Pancreas (tissue), 10 donors: ENCODE data around the gene VAMP3. TPM values are rescaled to one million over a fixed set of nuclear protein-coding genes. Genes with fewer than 3 reads are reported as not detected.

ENCODE experiments used
- ATAC-seq, 4 donors: fragments of 200-7000 bp; cut with Tn5 transposase; one replicate each; pipeline versions ENCODE4 v1.8.0 to v1.9.1; 2020; ENCODE audit warnings: mild to moderate bottlenecking in 4 of 4, moderate library complexity in 4 of 4
- DNase-seq, 6 donors: peaks; one replicate each; pipeline ENCODE4 v3.0.0-alpha.2; 2020
- FAIRE-seq: peaks from 2 replicates; lab custom pipeline; 2012; peaks lifted over from hg19 to GRCh38; lab: Jason Lieb, UNC
- H3K27ac ChIP-seq, 4 donors: fragments of 200-600 bp; sonication (generic); 1 replicate in 3 of 4; 2 replicates in 1 of 4; pipeline versions ENCODE4 v1.5.0 to v1.8.0; 2020
- H3K27me3 ChIP-seq, 4 donors: fragments of 200-600 bp; one replicate each; pipeline ENCODE4 v1.8.0; 2021
- H3K36me3 ChIP-seq, 3 donors: fragments of 200-600 bp; sonication (generic) in 1 of 3; one replicate each; pipeline versions ENCODE4 v1.5.0 to v1.8.0; 2020 to 2021
- H3K4me1 ChIP-seq, 3 donors: fragments of 200-600 bp; one replicate each; pipeline ENCODE4 v1.8.0; 2021
- H3K4me3 ChIP-seq, 4 donors: fragments of 200-600 bp; sonication (generic) in 2 of 4; one replicate each; pipeline versions ENCODE4 v1.5.0 to v1.8.0; 2020 to 2021
- H3K9me3 ChIP-seq, 4 donors: fragments of 200-600 bp; one replicate each; pipeline ENCODE4 v1.8.0; 2021
- CTCF ChIP-seq, 4 donors: fragments of 200-600 bp; sonication (generic) in 3 of 4; IDR thresholded peaks; one replicate each; pipeline versions ENCODE4 v1.5.0 to v1.8.0; 2021; ENCODE audit warnings: antibody characterized with exemption in 4 of 4
- WGBS, 2 donors: extraction: QIAGEN DNeasy Blood & Tissue Kit; methylation state at CpG; one replicate each; pipeline ENCODE4 v1.1.7; 2013; 5-methylcytosine and 5-hydroxymethylcytosine counted together
- intact Hi-C, 3 donors: fragments of 100-400 bp; cut with DNase I; formaldehyde crosslinking; loops; one replicate each; pipeline versions ENCODE4 v1.11.1 to v1.14.2; 2022
- polyA plus RNA-seq, 2 donors: library from polyadenylated mRNA; stranded (reverse); fragments of 200-250 nt; gene quantifications; one replicate each; pipeline ENCODE4 v1.2.3, GENCODE V29; 2013
- total RNA-seq, 6 donors: library from RNA; stranded (reverse); fragmentation: NEBNext Ultra II Directional in 4 of 6; extraction: Animal tissue kit (Norgen Biotek cat#: 25700) in 4 of 6; gene quantifications; one replicate each; pipeline versions ENCODE4 v1.2.1 to v1.2.4, GENCODE V29; 2021 to 2023
- donor health status: healthy with polysubstance abuse.
- donor health status: DM: no; HTN: no; CAD: no; lungs with moderate emphysema.
- donor health status: DM: no; HTN: no; CAD: no.
- donor health status: control.
- donor health status: control.
- donor health status: Bipolar disorder and iron deficiency.
- donor health status: DM: yes; HTN: yes; CAD: no.
- donor health status: DM: no; HTN: no; CAD: no.
- donor health status: DM: no; HTN: no; CAD: no.
- donor health status: DM: yes; HTN: yes; CAD: no.

VAMP3 gene
- total and polyA plus RNA-seq, 8 donors: 11.7 to 39.1 (median 22.0) TPM

GRCh38 chr1:7743346-7743745 lies 27.8 kb upstream of the VAMP3 start:
- no peaks in the 10 kb centered on the region for H3K9me3 ChIP-seq
- DNase-seq (no peak), ATAC-seq (no peak), FAIRE-seq (no peak)
- no peaks in the 10 kb centered on the region for H3K4me1 ChIP-seq
- no peak overlapping the region for H3K27ac ChIP-seq
- intact Hi-C loops: no loop called here
- H3K36me3 ChIP-seq: no peaks in the 10 kb centered on the region
- no peak overlapping the region for H3K4me3 ChIP-seq
- H3K27me3 ChIP-seq: no peaks in the 10 kb centered on the region
- 84% methylated on average over 6 of the region's 6 CpGs for WGBS, 2 donors
- TF ChIP-seq CTCF (IDR thresholded peaks at IDR 0.05): no peak

- H3K27ac ChIP-seq: no peak overlapping the region
- ATAC-seq (no peak), DNase-seq (no peak), FAIRE-seq (no peak)
- no peak overlapping the region for H3K4me3 ChIP-seq
- no peaks in the 10 kb centered on the region for H3K36me3 ChIP-seq
- intact Hi-C loops: no loop called here
- H3K4me1 ChIP-seq: no peaks in the 10 kb centered on the region
- no peaks in the 10 kb centered on the region for H3K27me3 ChIP-seq
- TF ChIP-seq CTCF (IDR thresholded peaks at IDR 0.05): no peak
- 85 to 87% methylated on average over 9 of the region's 9 CpGs for WGBS, 2 donors
- no peaks in the 10 kb centered on the region for H3K9me3 ChIP-seq
These were observed 26.2 kb upstream of the VAMP3 start for GRCh38 chr1:7744882-7745281.

GRCh38 chr1:7745783-7746182 lies 25.3 kb upstream of the VAMP3 start:
- intact Hi-C loops: no loop called here
- DNase-seq (peak in 2 of 6 donors; percentile 15 to 22), FAIRE-seq (no peak), ATAC-seq (peak in 3 of 4 donors; percentile 62 to 77 (median 76))
- TF ChIP-seq CTCF (IDR thresholded peaks at IDR 0.05): no peak
- Histone ChIP-seq H3K36me3 (no peaks in the 10 kb centered on the region), H3K27me3 (no peaks in the 10 kb centered on the region), H3K4me3 (no peak overlapping the region), H3K4me1 (no peaks in the 10 kb centered on the region), H3K27ac (peak overlapping the region in 1 of 4 donors; percentile 14), H3K9me3 (no peaks in the 10 kb centered on the region)
- 68 to 75% methylated on average over 10 of the region's 10 CpGs for WGBS, 2 donors

GRCh38 chr1:7747605-7748004 lies 23.5 kb upstream of the VAMP3 start:
- Histone ChIP-seq H3K27ac (no peak overlapping the region), H3K27me3 (no peaks in the 10 kb centered on the region), H3K9me3 (no peaks in the 10 kb centered on the region), H3K36me3 (no peaks in the 10 kb centered on the region), H3K4me1 (no peaks in the 10 kb centered on the region), H3K4me3 (no peak overlapping the region)
- TF ChIP-seq CTCF (IDR thresholded peaks at IDR 0.05): no peak
- no peak for ATAC-seq
- DNase-seq: no peak
- WGBS, 2 donors: 80% methylated on average over 5 of the region's 5 CpGs
- intact Hi-C loops: no loop called here
- no peak for FAIRE-seq

GRCh38 chr1:7749126-7749525 lies 22.0 kb upstream of the VAMP3 start:
- intact Hi-C loops: no loop called here
- no peak overlapping the region for H3K4me3 ChIP-seq

More at GRCh38 chr1:7749126-7749525, 22.0 kb upstream of the VAMP3 start:
- no peak for ATAC-seq
- no peaks in the 10 kb centered on the region for H3K36me3 ChIP-seq
- no peak for DNase-seq
- no peaks in the 10 kb centered on the region for H3K9me3 ChIP-seq
- H3K27ac ChIP-seq: no peak overlapping the region
- H3K27me3 ChIP-seq: no peaks in the 10 kb centered on the region
- TF ChIP-seq CTCF (IDR thresholded peaks at IDR 0.05): no peak
- no peak for FAIRE-seq
- no peaks in the 10 kb centered on the region for H3K4me1 ChIP-seq
- WGBS, 2 donors: 48 to 57% methylated on average over 5 of the region's 5 CpGs
